HK-2 (cell line): ENCODE data around the gene MGMT.
"Not testable (repeated sequence)": the region's sequence is repeated elsewhere in the genome, so short reads cannot be mapped to it uniquely, and the experiment has no call there.

Experiments
- DNase-seq: peaks from one replicate; pipeline ENCODE4 v3.0.0-alpha.2; 2018; ENCODE audit not compliant: unreplicated experiment

The MGMT gene

DNA sequence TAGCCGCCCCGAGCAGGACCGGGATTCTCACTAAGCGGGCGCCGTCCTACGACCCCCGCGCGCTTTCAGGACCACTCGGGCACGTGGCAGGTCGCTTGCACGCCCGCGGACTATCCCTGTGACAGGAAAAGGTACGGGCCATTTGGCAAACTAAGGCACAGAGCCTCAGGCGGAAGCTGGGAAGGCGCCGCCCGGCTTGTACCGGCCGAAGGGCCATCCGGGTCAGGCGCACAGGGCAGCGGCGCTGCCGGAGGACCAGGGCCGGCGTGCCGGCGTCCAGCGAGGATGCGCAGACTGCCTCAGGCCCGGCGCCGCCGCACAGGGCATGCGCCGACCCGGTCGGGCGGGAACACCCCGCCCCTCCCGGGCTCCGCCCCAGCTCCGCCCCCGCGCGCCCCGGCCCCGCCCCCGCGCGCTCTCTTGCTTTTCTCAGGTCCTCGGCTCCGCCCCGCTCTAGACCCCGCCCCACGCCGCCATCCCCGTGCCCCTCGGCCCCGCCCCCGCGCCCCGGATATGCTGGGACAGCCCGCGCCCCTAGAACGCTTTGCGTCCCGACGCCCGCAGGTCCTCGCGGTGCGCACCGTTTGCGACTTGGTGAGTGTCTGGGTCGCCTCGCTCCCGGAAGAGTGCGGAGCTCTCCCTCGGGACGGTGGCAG is at the start of gene MGMT:
TSS of gene MGMT (plus strand) at position 539 of the 656 bp plus-strand sequence.
- peak; percentile 99 for DNase-seq

DNA sequence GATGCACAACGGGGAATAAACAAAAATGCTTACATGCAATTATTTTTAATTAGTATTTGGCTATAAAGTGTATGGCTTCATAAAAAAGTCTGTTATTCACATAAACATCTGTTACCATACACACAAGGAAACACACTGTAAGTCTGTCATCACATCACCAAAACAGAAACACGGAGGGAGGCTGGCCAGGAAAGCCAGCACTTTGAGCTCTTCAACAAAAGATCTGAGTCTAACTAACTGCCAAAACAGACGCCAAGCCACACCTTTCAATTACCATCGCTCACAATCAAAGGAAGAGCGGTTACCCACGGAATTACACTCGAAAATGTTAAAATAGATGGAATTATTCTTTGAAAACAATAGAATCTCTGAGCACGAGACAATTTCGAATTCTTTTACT is 49.2 kb upstream of the MGMT start:
- no peak for DNase-seq

DNA sequence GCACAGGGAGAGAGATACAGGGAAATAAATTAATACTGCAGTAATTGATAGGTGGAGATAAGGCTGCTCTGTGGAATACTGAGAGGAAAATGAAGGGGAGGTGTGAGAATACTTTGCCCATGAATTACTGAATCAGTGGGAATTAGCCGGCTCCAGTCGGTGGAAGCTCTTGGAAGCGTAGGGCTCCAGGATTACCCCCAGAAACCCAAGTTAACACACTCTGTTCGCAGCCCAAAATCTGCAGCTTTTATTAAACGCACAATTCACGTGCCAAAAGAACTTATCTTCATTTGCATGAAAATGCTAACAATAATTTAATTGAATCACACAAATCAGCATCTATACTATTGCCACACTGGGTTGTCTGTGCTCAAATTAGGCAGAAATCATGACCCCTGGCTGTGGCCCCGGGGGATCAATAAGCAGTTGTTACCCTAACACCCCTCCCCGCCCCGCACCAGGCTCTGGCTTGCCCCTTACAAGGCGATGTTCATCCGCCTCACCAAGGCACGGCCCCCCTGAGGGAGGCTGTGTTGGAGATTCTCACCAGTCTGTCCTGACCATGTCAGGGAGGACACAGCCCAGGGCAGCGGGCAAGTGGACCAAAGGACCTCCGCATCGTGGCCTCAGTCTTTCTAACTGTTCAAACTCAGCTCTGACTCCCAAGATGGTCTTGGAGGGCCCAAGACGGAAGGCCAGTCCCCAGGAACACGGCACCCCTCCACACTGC is 48.4 kb upstream of the MGMT start:
- no peak for DNase-seq

DNA sequence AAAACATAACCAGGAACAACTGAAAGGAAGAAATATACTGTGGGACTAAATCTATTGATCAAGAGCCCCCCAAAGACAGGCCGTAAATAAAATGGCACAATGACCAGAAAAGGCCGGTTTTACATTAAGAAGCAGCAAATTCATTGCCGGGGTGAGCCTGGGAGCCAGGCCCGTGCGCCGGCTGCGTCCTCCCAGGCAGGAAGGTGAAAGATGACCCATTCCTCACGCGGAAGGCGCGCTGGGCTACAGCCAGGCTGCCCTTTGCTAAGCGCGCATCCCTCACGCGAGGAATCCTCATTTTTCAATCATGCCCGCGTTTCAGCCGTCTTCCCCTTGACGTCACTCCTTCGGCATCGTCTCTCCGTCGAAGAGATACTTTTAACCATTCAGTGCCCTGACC is 47.6 kb upstream of the MGMT start:
- DNase-seq: no peak

GRCh38 chr10:129421399-129422010 is 45.5 kb upstream of the MGMT start:
- DNase-seq: no peak

DNA sequence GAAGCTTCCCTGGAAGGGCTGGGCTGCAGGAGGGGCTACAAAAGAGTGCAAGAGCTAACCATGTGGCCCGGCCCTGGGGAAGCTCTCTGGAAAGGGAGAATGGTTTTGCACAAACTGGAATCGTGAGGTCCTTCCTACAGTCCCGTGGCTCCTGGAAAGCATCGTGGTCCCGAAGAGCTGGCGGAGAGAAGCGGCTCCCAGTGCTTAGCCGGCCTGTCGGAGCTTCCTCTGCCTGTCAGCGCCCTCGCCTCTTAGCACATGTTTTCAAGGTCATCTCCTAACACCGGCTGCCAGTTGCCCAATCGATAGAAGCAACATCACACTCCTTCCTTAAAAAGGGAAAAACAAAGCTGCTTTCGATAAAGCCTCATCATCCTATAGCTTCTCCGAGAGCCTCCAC is 42.1 kb upstream of the MGMT start:
- DNase-seq: no peak

DNA sequence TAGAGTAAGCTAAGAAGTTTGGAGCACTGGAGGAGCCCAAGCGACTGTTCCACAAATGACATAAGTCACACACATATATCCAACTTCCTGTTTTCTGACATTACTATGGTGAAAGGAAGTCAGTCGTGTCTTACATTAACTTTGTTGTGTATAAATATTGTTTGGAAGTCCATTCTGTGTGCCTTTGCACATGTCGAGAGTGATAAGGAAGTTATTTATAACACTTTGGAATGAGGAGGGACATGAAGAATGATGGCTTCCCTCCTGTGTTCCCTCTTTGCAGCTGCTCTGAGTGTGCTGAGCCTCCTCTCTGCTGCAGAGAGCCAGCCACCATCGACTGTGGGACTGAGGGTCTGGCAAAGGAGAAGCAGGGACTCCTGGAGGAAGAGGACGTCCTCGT is 40.4 kb upstream of the MGMT start:
- DNase-seq: no peak

GRCh38 chr10:129433266-129433665 is 33.8 kb upstream of the MGMT start:
- DNase-seq: no peak

- not testable (repeated sequence) for DNase-seq
Observed at GRCh38 chr10:129435724-129436123, 31.3 kb upstream of the MGMT start.

- no peak for DNase-seq
Observed at GRCh38 chr10:129438024-129438423, 29.0 kb upstream of the MGMT start.

DNA sequence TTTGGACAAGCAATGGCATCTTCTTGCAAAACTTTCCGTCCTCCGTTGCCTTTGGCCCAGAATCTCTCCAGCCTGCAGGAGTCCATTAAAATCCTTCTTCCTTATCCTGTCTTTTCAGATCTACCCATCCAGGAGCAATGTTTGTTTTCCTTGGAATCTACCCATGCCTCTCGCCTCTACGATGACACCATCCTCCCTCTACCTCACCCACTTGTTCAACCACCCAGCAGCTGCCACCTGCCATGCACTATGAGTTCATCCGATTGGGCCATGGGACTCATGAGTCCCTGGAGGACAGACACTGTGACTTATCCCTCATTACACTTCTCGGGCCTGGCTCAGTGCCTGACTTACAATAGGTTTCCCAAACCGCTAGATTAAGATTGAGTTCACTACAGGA is 26.8 kb upstream of the MGMT start:
- DNase-seq: no peak

DNA sequence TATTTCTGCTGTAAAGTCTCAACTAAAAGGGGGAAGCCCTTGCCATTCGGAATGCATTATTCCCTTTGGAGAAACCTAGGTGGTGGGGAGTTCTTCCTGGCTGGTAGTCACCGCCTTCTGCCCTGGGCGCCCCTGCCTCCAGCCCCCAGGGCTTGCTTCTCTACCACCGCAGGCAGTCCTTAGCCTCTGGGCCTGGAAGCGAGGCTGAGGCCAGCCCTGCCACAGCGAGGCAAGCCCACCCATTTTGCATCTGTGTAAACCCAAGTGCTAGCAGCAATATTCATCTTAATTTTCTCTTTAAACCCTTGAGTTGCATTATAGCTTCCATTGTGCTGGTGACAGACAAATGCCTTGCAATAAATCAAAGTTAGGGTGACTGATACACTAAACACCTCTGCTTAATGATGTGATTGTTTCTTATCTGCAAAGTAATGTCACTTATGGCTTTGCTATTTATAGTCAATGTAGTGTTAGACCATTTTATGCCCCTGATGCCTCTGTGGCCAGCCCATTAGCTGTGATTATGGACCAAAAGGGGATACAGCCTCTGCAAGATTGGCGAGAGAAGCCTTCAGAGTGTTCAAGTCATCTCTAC is 26.2 kb upstream of the MGMT start:
- no peak for DNase-seq

GRCh38 chr10:129441372-129442009 is 25.6 kb upstream of the MGMT start:
- no peak for DNase-seq

GRCh38 chr10:129442866-129443265 is 24.2 kb upstream of the MGMT start:
- no peak for DNase-seq

- no peak for DNase-seq
Observed at GRCh38 chr10:129444359-129444758, 22.7 kb upstream of the MGMT start.

DNA sequence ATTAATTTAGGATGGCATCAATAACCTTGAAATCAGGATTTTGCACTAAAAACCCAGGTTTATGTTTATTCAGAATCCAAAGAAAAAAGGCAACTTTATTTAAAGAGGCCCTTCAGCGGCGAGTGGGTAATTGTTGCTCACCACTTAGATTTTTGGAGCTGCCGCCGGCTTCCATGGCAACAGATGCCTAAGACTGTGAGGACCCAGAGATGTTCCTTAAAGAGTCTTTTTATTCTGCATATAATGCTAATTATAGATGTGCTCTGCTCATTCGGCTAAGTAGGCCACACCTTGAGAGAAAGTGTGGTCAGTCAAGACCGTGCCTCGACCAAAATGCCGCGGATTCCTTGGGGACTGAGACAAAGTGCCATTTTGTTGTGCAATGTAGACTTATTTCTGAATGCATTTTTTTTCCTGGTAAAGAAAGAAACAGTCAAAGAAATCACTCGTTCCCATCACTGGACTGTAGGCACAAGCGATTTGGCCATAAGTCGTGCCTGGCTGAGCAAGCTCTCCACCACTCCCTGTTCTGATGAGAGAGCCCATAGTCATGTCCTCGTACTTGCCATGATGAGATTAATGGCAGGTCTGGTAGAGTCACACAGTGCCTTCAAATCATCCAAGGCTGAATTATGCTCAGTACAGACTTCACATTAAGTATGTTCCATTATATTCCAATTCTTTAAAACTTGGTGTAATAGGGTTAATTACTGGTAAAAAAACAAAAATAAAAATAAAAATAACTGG is 21.4 kb upstream of the MGMT start:
- no peak for DNase-seq

GRCh38 chr10:129446183-129446581 is 20.9 kb upstream of the MGMT start:
- no peak for DNase-seq

DNA sequence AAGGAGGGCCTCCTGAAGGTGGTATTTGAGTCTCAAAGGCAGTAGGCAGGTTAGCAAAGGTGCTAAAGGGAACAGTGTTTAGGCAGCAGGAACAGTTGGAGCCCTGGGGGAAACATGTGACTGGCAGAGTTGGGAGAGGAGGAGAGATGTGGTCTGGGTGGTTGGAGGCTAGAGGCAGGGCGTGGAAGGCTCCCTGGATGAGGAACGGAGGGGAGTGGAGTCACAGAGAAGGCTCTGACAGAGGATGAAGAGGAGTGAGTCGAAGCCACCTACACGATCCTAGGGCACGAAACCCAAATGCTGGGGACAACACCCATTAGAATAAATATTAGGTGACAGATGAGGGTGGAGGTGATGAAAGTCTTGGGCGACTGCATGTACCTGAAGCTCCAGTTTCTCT is 19.6 kb upstream of the MGMT start:
- DNase-seq: no peak

GRCh38 chr10:129448086-129448485 is 19.0 kb upstream of the MGMT start:
- no peak for DNase-seq

- DNase-seq: no peak
Observed at GRCh38 chr10:129448539-129448938, 18.5 kb upstream of the MGMT start.

DNA sequence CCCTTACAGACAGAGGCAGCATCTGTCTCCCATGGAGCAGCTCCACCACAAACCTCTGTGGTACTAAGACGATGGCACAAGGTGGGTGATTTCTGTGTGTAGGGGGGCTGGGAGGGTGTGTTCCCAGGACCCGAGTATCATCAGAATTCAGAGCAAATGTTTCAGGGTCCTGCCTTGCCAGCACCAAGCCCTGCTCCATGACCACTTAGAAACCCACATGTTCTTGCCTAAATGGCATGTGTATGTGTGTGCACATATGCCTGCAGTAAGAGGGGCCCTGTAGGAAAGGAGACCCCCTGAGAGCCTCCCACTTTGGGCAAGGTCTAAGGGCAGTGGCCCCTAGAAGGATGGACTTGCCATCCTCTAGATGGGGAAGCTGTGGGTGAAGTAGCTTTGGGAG is 17.1 kb upstream of the MGMT start:
- no peak for DNase-seq

DNA sequence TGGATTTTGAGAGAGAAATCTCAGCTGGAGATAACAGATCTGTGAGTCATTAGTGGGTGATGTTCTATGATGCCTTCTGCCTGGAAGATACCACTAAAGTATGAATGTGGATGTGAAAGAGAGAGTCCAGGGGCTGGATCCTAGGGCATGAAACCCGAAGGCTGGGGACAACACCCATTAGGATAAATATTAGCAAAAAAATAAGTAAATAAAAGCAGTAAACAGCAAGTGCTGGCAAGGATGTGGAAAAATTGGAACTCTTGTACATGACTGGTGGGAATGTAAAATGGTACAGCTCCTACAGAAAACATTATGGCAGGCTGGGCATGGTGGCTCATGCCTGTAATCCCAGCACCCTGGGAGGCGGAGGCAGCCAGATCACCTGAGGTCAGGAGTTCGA is 16.6 kb upstream of the MGMT start:
- no peak for DNase-seq
